ENCODE measurements around the gene FAAP24. TPM values are rescaled to one million over a fixed set of nuclear protein-coding genes. Genes with fewer than 3 reads are reported as not detected.
"Not testable (repeated sequence)": the region's sequence is repeated elsewhere in the genome, so short reads cannot be mapped to it uniquely, and the experiment has no call there.

Gene FAAP24
- total and polyA plus RNA-seq, 2 experiments from 2014 or later, result 1.5 to 4.5 TPM

DNA sequence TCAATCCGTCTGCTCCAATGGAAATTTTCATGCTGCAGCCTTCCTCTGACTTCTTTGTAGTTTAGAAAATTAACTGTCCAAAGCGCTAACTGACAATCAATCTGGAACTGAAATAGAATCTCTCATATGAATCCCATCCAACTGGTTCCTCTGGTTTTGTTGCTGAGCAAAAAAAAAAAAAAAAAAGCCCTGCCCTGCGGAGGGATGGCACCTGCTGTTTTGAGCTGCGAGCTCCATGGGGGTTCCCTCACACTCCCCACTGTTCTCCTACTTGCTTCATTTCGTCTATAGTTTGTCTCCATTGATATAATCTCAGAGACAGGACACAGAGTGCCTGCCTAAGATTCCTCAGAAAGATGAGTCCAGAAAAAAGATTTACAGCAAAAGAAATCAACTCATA lies 33.4 kb downstream of the FAAP24 start:
- no peaks in the 10 kb centered on the region for H3K27me3 ChIP-seq
- no peaks in the 10 kb centered on the region for H3K4me1 ChIP-seq (ENCODE audit: insufficient read depth)
- no peak overlapping the region for H2AFZ ChIP-seq
- TF ChIP-seq EZH2 (IDR thresholded peaks at IDR 0.05; ENCODE audit: borderline replicate concordance), result no peak
- TF ChIP-seq, protein P1, sequence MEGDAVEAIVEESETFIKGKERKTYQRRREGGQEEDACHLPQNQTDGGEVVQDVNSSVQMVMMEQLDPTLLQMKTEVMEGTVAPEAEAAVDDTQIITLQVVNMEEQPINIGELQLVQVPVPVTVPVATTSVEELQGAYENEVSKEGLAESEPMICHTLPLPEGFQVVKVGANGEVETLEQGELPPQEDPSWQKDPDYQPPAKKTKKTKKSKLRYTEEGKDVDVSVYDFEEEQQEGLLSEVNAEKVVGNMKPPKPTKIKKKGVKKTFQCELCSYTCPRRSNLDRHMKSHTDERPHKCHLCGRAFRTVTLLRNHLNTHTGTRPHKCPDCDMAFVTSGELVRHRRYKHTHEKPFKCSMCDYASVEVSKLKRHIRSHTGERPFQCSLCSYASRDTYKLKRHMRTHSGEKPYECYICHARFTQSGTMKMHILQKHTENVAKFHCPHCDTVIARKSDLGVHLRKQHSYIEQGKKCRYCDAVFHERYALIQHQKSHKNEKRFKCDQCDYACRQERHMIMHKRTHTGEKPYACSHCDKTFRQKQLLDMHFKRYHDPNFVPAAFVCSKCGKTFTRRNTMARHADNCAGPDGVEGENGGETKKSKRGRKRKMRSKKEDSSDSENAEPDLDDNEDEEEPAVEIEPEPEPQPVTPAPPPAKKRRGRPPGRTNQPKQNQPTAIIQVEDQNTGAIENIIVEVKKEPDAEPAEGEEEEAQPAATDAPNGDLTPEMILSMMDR (IDR thresholded peaks at IDR 0.05; ENCODE audit: poor library complexity), result no peak
- TF ChIP-seq EZH2phosphoT487 (IDR thresholded peaks at IDR 0.05; ENCODE audit: low read depth, severe bottlenecking, unreplicated experiment), result no peak
- no peak overlapping the region for H3K4me2 ChIP-seq
- H3K79me2 ChIP-seq, result no peaks in the 10 kb centered on the region
- H3K27ac ChIP-seq, result no peak overlapping the region
- H3K9me2 ChIP-seq (replicated peaks; ENCODE audit: insufficient read depth), result no peaks in the 10 kb centered on the region
- DNase-seq (ENCODE audit: low spot score), result no peak
- H3K9me3 ChIP-seq (ENCODE audit: low read depth), result no peaks in the 10 kb centered on the region
- H4K20me1 ChIP-seq (ENCODE audit: insufficient read depth, poor library complexity, severe bottlenecking), result no peaks in the 10 kb centered on the region
- no peak overlapping the region for H3K4me3 ChIP-seq
- H3K36me3 ChIP-seq (replicated peaks; ENCODE audit: insufficient read depth, low read depth), result no peaks in the 10 kb centered on the region
- WGBS (ENCODE audit: low lambda C conversion rate, missing lambda C conversion rate), result 64% methylated on average over 5 of the region's 5 CpGs

DNA sequence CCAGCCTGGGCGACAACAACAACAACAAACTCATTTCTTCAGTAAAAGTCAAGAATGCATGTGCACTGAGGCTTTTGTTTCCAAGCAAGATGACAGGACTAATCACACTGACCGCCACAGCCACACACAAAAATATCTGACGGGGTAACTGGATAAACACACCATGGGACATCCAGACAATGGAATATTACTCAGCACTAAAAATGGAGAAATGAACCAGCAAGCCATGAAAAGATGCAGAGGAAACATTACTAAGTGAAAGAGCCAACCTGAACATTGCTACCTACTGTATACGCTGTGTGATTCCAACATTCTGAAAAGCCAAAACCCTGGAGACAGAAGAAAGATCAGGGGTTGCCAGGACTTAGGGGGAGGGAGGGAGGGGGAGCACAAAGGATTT lies 36.7 kb downstream of the FAAP24 start:
- no peaks in the 10 kb centered on the region for H3K9me2 ChIP-seq (replicated peaks; ENCODE audit: insufficient read depth)
- no peaks in the 10 kb centered on the region for H3K79me2 ChIP-seq
- H3K27me3 ChIP-seq, result no peaks in the 10 kb centered on the region
- no peak overlapping the region for H3K4me3 ChIP-seq
- no peak for TF ChIP-seq EZH2phosphoT487 (IDR thresholded peaks at IDR 0.05; ENCODE audit: low read depth, severe bottlenecking, unreplicated experiment)
- TF ChIP-seq, protein P1 (IDR thresholded peaks at IDR 0.05; ENCODE audit: poor library complexity), result no peak
- no peak for TF ChIP-seq EZH2 (IDR thresholded peaks at IDR 0.05; ENCODE audit: borderline replicate concordance)
- WGBS (ENCODE audit: low lambda C conversion rate, missing lambda C conversion rate), result 93% methylated on average over 4 of the region's 4 CpGs
- no peak overlapping the region for H3K27ac ChIP-seq
- H3K36me3 ChIP-seq (replicated peaks; ENCODE audit: insufficient read depth, low read depth), result no peaks in the 10 kb centered on the region
- no peak overlapping the region for H2AFZ ChIP-seq
- no peaks in the 10 kb centered on the region for H4K20me1 ChIP-seq (ENCODE audit: insufficient read depth, poor library complexity, severe bottlenecking)
- no peak overlapping the region for H3K4me2 ChIP-seq
- no peak for DNase-seq (ENCODE audit: low spot score)
- no peaks in the 10 kb centered on the region for H3K9me3 ChIP-seq (ENCODE audit: low read depth)
- no peaks in the 10 kb centered on the region for H3K4me1 ChIP-seq (ENCODE audit: insufficient read depth)

DNA sequence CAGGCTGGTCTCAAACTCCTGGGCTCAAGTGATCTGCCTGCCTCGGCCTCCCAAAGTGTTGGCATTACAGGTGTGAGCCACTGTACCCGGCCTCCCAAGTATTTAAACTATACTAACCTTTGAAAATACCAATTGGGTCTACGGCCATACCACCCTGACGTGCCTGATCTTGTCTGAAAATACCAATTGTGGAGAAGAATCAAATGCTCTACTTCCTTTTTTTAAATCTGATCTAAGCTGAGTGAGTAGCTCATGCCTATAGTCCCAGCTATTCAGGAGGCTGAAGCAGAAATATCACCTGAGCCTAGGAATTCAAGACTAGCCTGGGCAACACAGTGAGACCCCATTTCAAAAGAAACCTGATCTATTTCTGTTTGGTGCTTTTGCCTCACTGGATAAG lies 38.8 kb downstream of the FAAP24 start:
- not testable (repeated sequence) for H3K9me2 ChIP-seq (replicated peaks; ENCODE audit: insufficient read depth); H3K9me3 ChIP-seq (ENCODE audit: low read depth); H4K20me1 ChIP-seq (ENCODE audit: insufficient read depth, poor library complexity, severe bottlenecking); H3K27me3 ChIP-seq; H3K27ac ChIP-seq; H3K79me2 ChIP-seq; H3K4me1 ChIP-seq (ENCODE audit: insufficient read depth); H3K36me3 ChIP-seq (replicated peaks; ENCODE audit: insufficient read depth, low read depth); H3K4me3 ChIP-seq; H3K4me2 ChIP-seq; DNase-seq (ENCODE audit: low spot score); H2AFZ ChIP-seq
- WGBS (ENCODE audit: low lambda C conversion rate, missing lambda C conversion rate), result 88% methylated on average over 4 of the region's 4 CpGs

DNA sequence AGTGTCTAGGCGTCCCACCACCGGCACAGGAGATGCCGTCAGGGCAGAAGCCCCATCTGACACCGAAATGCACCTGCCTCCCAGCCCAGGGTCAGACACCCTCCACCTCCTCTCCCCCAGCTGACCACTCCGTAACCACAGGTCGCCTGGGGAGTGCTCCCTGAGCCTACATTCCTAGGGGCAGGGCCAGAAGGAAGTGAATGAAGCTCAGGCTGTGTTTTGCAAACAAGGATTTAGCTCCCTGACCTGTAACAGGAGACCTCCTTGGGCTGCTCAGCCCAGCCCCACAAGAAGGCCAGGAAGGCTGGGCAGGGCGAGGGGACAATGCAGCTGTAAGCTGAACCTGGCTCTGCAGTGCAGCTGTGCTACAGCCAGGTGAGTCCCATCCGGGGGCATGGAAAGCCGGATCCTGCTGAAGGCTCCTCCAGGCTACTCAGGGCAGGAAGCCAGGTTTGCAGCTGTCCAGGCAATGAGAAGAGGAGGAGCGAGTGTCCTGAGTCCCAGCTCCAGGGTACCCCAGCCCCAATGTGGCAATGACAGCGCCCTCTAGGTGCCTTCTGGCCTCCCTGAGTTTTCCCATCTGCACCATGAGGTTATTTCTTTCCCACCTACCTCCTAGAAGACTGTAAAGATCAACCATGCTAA lies 50.6 kb downstream of the FAAP24 start:
- Histone ChIP-seq H4K20me1 (ENCODE audit: insufficient read depth, poor library complexity, severe bottlenecking) (no peaks in the 10 kb centered on the region), H2AFZ (no peak overlapping the region), H3K4me3 (no peak overlapping the region), H3K27ac (no peak overlapping the region), H3K9me2 (replicated peaks; ENCODE audit: insufficient read depth) (no peaks in the 10 kb centered on the region), H3K4me2 (no peak overlapping the region), H3K36me3 (replicated peaks; ENCODE audit: insufficient read depth, low read depth) (no peaks in the 10 kb centered on the region), H3K9me3 (ENCODE audit: low read depth) (no peaks in the 10 kb centered on the region), H3K27me3 (no peaks in the 10 kb centered on the region), H3K79me2 (peaks cover 21% of the 10 kb centered on the region), H3K4me1 (ENCODE audit: insufficient read depth) (peaks cover 15% of the 10 kb centered on the region)
- 37% methylated on average over 11 of the region's 11 CpGs for WGBS (ENCODE audit: low lambda C conversion rate, missing lambda C conversion rate)
- no peak for DNase-seq (ENCODE audit: low spot score)
- TF ChIP-seq EZH2phosphoT487 (IDR thresholded peaks at IDR 0.05; ENCODE audit: low read depth, severe bottlenecking, unreplicated experiment) (no peak), EZH2 (IDR thresholded peaks at IDR 0.05; ENCODE audit: borderline replicate concordance) (no peak)
- TF ChIP-seq, protein P1 (IDR thresholded peaks at IDR 0.05; ENCODE audit: poor library complexity), result no peak

All from hepatocyte (in vitro differentiated cells).